Activated CD8-positive, alpha-beta T cell treated with anti-CD3 and anti-CD28 coated beads for 36 hours (primary cell): ENCODE measurements around the gene CBFA2T3. TPM values are rescaled to one million over a fixed set of nuclear protein-coding genes. Genes with fewer than 3 reads are reported as not detected.
"Not testable (repeated sequence)": the region's sequence is repeated elsewhere in the genome, so short reads cannot be mapped to it uniquely, and the experiment has no call there.

Experiments
- ATAC-seq: fragments of 200-7000 bp; cut with Tn5 transposase; one replicate; pipeline ENCODE4 v1.10.0; 2021; ENCODE audit warnings: mild to moderate bottlenecking, moderate library complexity
- CTCF ChIA-PET: fragments of 350-600 bp; sonication (Branson Sonifier 250); formaldehyde crosslinking; loops from one replicate; lab custom pipeline; 2021; ENCODE audit warnings: antibody characterized with exemption; lab: Charles Lee
- POLR2A ChIA-PET: fragments of 350-600 bp; sonication (Branson Sonifier 250); formaldehyde crosslinking; loops from one replicate; lab custom pipeline; 2021; ENCODE audit warnings: antibody characterized with exemption; lab: Charles Lee
- DNase-seq: peaks from one replicate; pipeline ENCODE4 v3.0.0-alpha.2; 2020
- H3K27ac Mint-ChIP-seq: one replicate; pipeline ENCODE4 v1.8.0; 2021; ENCODE audit warnings: mild to moderate bottlenecking, mixed read lengths
- H3K27me3 Mint-ChIP-seq: one replicate; pipeline ENCODE4 v1.8.0; 2021; ENCODE audit warnings: mixed read lengths
- H3K36me3 Mint-ChIP-seq: one replicate; pipeline ENCODE4 v1.8.0; 2021; ENCODE audit warnings: low read depth, mixed read lengths
- H3K4me1 Mint-ChIP-seq: one replicate; pipeline ENCODE4 v1.8.0; 2021; ENCODE audit warnings: low read depth, mixed read lengths
- H3K4me3 Mint-ChIP-seq: one replicate; pipeline ENCODE4 v1.8.0; 2021; ENCODE audit warnings: mild to moderate bottlenecking, moderate library complexity, mixed read lengths
- H3K9me3 Mint-ChIP-seq: one replicate; pipeline ENCODE4 v1.8.0; 2021; ENCODE audit warnings: mixed read lengths
- intact Hi-C: fragments of 100-400 bp; cut with micrococcal nuclease; formaldehyde crosslinking; loops from one replicate; pipeline ENCODE4 v1.10.0; 2022
- total RNA-seq, 2 experiments: library from RNA; stranded (reverse); gene quantifications; one replicate each; pipeline ENCODE4 v1.2.3, GENCODE V29; 2021
- TF ChIP-seq, protein P1 (sequence below): fragments of 200-600 bp; IDR thresholded peaks from one replicate; pipeline ENCODE4 v1.8.0; 2022; ENCODE audit warnings: antibody characterized with exemption, mild to moderate bottlenecking

Gene CBFA2T3
- total RNA-seq, 2 experiments from 2014 or later, result 0.14 to 0.34 TPM

- ChIA-PET CTCF (no interaction called here), POLR2A (no interaction called here)
- H3K4me3 Mint-ChIP-seq, result no peak overlapping the region
- DNase-seq, result no peak
- no peak for ATAC-seq
- H3K4me1 Mint-ChIP-seq, result no peaks in the 10 kb centered on the region
- H3K9me3 Mint-ChIP-seq, result peaks cover 7% of the 10 kb centered on the region
- no peak overlapping the region for H3K27ac Mint-ChIP-seq
- TF ChIP-seq, protein P1, sequence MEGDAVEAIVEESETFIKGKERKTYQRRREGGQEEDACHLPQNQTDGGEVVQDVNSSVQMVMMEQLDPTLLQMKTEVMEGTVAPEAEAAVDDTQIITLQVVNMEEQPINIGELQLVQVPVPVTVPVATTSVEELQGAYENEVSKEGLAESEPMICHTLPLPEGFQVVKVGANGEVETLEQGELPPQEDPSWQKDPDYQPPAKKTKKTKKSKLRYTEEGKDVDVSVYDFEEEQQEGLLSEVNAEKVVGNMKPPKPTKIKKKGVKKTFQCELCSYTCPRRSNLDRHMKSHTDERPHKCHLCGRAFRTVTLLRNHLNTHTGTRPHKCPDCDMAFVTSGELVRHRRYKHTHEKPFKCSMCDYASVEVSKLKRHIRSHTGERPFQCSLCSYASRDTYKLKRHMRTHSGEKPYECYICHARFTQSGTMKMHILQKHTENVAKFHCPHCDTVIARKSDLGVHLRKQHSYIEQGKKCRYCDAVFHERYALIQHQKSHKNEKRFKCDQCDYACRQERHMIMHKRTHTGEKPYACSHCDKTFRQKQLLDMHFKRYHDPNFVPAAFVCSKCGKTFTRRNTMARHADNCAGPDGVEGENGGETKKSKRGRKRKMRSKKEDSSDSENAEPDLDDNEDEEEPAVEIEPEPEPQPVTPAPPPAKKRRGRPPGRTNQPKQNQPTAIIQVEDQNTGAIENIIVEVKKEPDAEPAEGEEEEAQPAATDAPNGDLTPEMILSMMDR, result no peak
- intact Hi-C loops, result no loop called here
- H3K27me3 Mint-ChIP-seq, result peaks cover 38% of the 10 kb centered on the region
- peaks cover 1% of the 10 kb centered on the region for H3K36me3 Mint-ChIP-seq
These were observed 35.6 kb upstream of the CBFA2T3 start for GRCh38 chr16:89012622-89012995.

GRCh38 chr16:89011909-89012621 lies 35.1 kb upstream of the CBFA2T3 start:
- Mint-ChIP-seq H3K27me3 (peaks cover 42% of the 10 kb centered on the region), H3K27ac (no peak overlapping the region), H3K4me3 (no peak overlapping the region), H3K4me1 (no peaks in the 10 kb centered on the region), H3K36me3 (peaks cover 1% of the 10 kb centered on the region), H3K9me3 (peaks cover 7% of the 10 kb centered on the region)
- DNase-seq (no peak), ATAC-seq (no peak)
- ChIA-PET POLR2A (no interaction called here), CTCF (no interaction called here)
- intact Hi-C loops, result no loop called here
- TF ChIP-seq, protein P1, result no peak

DNA sequence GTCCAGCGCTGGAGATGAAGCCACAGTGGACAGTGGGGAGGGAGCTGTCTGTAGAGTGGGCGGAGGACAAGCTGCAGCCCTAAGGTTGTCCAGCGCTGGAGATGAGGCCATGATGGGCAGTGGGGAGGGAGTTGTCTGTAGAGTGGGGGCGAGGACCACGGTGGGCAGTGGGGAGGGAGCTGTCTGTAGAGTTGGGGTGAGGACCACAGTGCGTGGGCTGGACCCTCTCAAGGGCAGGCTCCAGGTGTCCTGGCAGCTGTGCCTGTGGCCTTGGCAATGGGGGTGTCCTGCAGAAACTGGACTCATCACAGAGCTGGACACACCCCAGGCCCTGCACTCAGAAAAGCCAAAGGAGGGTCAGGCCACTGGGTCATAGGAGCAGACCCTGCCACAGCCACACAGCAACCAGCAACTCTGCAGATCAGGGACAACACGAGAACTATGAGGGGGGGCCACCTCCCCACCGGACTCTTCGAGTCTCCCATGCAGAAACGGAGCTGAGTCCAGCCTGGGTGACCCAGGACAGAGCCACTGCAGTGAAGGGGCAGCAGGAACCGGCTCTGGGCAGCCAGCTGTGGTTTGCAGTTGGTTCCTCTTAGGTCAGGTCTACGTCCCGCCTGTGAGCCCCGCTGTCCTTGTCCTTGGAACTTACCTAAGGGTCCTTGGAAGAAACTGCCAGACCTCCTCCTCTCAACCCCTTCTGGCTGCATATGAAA lies 33.4 kb upstream of the CBFA2T3 start:
- ATAC-seq (no peak), DNase-seq (no peak)
- TF ChIP-seq, protein P1, result no peak
- Mint-ChIP-seq H3K9me3 (peaks cover 2% of the 10 kb centered on the region), H3K27ac (no peak overlapping the region), H3K36me3 (peaks cover 1% of the 10 kb centered on the region), H3K4me3 (no peak overlapping the region), H3K27me3 (peaks cover 33% of the 10 kb centered on the region), H3K4me1 (no peaks in the 10 kb centered on the region)
- ChIA-PET CTCF (no interaction called here), POLR2A (interaction anchor here (1.0 to 1.5 kb wide), 3 partner anchors 10 to 83 kb away, joined by 4 to 5 read pairs (median 4); partner anchors contain the start of gene ACSF3)
- intact Hi-C loops, result no loop called here

DNA sequence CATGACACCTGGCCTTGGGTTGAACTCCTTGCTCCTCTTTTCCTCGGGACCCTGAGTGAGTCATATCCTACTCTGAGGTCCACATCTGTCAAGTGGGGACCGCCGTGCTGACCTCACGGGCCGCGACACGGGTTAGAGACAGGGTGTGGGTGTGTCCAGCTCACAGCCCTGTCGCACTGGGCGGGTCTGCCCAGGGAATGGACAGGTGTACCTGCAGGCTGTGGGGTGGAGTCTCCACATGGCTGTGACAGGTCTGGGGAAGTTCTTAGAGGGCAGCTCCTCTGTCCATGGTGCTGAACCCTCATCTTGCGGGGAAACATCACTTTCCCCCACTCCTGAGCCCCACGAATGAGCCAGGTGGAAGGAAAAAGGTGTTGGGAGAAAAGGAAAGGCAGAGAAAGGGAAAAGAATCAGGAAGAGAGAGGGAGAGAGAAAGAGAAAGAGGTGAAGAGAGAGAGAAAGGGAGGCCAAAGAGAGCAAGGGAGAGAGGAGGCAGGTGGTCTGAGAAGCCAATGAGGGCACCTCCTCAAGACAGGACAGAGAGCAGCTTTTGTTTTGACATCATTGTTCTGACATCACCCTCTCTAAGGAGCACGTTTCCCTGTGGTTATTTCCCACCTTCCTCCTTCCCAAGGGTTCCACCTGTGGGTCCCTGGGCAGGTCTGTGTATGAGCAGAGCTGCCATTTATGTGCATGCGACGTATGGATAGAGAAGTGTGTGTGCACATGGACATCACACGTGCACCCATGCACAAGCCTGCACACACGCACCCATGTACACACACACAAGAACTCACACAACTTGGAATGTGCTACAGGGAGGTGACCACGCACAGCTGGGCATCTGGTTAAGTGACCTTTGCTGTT lies 32.6 kb upstream of the CBFA2T3 start:
- TF ChIP-seq, protein P1, result no peak
- intact Hi-C loops, result no loop called here
- peaks cover 2% of the 10 kb centered on the region for H3K9me3 Mint-ChIP-seq
- POLR2A ChIA-PET, result interaction anchor here (0.7 to 1.5 kb wide), 4 partner anchors 10 to 96 kb away, joined by 4 to 5 read pairs (median 4); partner anchors contain the start of gene ACSF3
- CTCF ChIA-PET, result no interaction called here
- H3K4me1 Mint-ChIP-seq, result no peaks in the 10 kb centered on the region
- H3K27me3 Mint-ChIP-seq, result peaks cover 38% of the 10 kb centered on the region
- DNase-seq (peak; percentile 51), ATAC-seq (peak; percentile 37)
- H3K36me3 Mint-ChIP-seq, result peaks cover 1% of the 10 kb centered on the region
- no peak overlapping the region for H3K4me3 Mint-ChIP-seq
- no peak overlapping the region for H3K27ac Mint-ChIP-seq

GRCh38 chr16:89008796-89009195 lies 31.8 kb upstream of the CBFA2T3 start:
- DNase-seq, ATAC-seq, H3K36me3 Mint-ChIP-seq, H3K4me3 Mint-ChIP-seq, H3K4me1 Mint-ChIP-seq, H3K9me3 Mint-ChIP-seq, CTCF ChIA-PET, intact Hi-C loops, H3K27ac Mint-ChIP-seq: not testable (repeated sequence)
- peaks cover 39% of the 10 kb centered on the region for H3K27me3 Mint-ChIP-seq
- POLR2A ChIA-PET, result interaction anchor here (0.7 kb wide), 1 partner anchor 97 kb away, joined by 4 read pairs; no protein-coding TSS in a partner anchor
